HG02970 (cell line): ENCODE results near the gene MTMR10.
A peak's percentile ranks its signal among the peaks of the same experiment; 100 is the strongest.

Experiments used
- ATAC-seq: cut with Tn5 transposase; IDR thresholded peaks from one replicate; pipeline ENCODE4 v1.9.1; 2021; ENCODE audit warnings: mild to moderate bottlenecking, moderate library complexity, moderate number of reproducible peaks; ENCODE audit not compliant: unreplicated experiment, low FRiP score

The MTMR10 gene

DNA sequence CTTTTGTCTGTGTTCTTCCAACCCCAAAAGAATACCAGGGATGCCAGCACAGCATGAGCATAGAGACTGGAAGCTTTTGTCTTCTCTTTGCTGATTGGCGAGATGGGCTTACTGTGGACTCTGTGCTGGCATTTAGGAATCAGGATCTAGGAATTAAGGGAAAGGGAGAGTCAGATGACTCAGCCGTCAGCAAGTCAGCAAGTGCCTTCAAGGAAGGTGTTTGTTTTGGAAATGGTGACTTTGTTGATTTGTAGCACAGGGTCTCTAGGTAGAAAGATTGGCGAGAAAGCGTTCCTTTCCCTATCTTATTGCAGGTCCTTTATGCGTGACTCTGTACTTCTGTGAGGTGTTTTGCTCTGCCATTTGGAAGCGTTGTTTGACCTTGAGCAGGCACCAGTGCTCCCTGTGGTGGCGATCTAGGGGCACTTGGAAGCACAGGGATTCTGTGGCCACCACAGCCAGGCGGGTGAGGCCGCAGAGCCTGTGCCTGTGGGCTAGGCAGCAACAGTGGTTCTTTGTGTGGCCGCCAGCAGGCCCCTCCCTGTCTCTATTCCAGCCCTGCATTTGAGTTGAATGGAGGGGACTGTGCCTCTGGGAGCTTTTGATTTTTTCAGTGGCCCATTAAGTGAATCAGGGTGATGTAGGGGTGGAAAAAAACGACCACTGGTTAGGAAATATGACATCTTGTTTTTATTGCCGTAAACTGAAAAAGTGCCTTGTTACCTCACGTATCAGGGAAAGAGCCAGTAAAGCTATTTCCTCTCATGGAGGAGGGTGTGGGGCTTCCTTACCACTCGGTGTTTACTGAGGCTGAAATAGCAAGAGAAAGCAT is 68.7 kb downstream of the MTMR10 start:
- ATAC-seq: no peak

GRCh38 chr15:30921781-30922479 is 69.5 kb downstream of the MTMR10 start:
- no peak for ATAC-seq

DNA sequence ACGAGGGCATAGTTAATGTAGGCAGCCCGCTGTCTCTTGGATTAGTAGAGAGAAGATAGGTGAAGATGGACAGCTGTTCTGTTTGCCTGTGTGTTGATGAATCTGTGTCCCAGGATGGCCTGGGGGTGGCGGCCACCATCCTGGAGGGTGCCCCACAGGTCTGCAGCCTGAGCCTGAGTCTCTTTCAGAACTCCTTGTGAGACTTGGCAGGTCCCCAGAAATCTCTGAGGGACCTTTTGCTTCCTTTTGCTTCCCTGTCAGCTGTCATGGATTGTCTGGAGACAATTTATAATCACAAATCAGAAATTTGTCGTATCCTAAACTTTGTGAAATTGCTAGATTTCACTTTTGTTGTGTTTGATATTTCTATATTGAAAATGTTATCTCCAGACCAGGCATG is 70.3 kb downstream of the MTMR10 start:
- no peak for ATAC-seq

DNA sequence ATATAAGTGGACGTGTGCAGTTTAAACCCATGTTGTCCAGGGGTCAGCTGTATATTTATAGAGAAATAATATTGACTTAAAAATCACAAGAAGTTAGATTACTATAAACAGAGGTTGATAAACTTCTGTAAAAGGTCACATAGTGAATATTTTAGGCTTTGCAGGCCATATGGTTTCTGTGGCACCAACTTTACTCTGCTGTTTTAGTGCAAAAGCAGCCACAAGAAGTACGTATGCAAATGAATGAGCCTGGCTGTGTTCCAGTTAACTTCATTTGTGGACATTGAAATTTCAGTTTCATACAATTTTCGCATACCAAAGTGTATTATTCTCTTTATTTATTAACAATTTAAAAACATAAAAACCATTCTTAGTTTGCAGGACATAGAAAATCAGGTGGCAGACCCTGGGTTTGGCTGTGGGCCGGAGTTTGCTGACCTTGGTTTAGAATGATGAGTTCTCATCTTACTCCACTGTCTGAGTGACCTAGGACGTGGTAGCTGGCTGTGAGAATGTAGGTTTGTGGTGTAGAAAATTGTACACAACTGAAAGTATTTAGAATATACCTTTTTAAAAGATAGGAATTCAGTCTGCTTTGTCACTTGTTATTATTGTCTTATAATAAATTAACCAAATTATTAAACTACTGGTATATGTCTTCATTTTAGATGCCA is 71.4 kb downstream of the MTMR10 start:
- ATAC-seq: no peak

- ATAC-seq: no peak
Observed at GRCh38 chr15:30918366-30918765, 73.1 kb downstream of the MTMR10 start.

DNA sequence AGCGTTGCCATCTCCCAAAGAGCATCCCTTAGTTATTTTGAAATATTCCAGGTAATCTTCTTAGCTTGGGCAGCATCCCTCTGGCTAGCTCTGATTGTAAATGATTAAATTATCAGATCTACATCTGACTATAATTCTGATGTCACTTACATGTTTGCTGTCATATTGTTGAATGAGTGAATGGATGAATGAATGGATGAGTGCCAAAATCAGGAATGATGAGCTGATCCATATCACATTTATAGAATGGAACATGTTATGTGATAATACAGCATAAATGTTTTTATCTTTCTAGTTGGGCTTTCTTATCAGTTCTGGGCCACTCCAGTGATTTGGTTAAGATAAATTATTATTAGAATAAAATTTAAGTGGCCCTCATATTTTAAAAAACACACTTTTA is 73.8 kb downstream of the MTMR10 start:
- ATAC-seq: no peak

DNA sequence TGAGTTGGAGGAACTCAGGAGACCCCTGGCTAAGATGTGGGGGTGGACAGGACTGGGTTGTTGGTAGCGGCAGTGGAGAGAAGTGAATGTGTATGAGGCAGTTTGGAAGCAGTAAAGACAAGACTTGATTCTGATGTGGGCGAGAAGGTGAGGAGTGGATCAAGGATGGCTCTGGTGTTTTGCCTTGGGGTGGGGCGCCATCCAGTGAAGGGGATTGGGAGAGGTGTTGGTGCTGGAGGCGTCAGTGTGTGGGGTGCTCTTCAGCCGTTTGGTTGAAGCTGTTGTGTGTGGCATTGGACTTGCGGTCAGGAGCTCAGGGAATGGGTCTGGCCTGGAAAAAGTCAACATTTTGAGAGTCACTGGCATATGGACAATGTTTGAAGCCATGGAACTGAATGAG is 74.4 kb downstream of the MTMR10 start:
- no peak for ATAC-seq

GRCh38 chr15:30913761-30914160 is 77.7 kb downstream of the MTMR10 start:
- no peak for ATAC-seq

GRCh38 chr15:30906366-30906765 is 85.1 kb downstream of the MTMR10 start:
- no peak for ATAC-seq

GRCh38 chr15:30905821-30906220 is 85.6 kb downstream of the MTMR10 start:
- no peak for ATAC-seq

DNA sequence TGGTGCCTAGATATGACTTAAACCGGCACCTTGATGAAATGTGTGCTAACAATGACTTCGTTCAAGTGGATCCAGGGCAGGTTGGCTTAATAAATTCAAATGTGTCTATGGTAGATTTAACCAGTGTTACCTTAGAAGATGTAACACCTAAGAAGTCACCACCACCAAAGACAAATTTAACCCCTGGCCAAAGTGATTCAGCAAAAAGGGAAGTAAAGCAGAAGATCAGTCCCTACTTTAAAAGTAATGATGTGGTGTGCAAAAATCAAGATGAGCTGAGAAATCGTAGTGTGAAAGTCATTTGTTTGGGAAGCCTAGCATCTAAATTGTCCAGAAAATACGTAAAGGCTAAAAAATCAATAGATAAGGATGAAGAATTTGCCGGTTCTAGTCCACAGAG is 86.6 kb downstream of the MTMR10 start:
- ATAC-seq: no peak

GRCh38 chr15:30903497-30904187 is 87.8 kb downstream of the MTMR10 start, which contains the start of gene FAN1:
FAN1 (plus strand) TSS chr15:30903915; CDS start chr15:30904664, 749 bp downstream.
- ATAC-seq: peak; percentile 87

GRCh38 chr15:30901889-30902288 is 89.5 kb downstream of the MTMR10 start:
- no peak for ATAC-seq

- ATAC-seq: no peak
Observed at GRCh38 chr15:30896211-30896606, 95.2 kb downstream of the MTMR10 start.

GRCh38 chr15:30895461-30896210 is 95.8 kb downstream of the MTMR10 start:
- ATAC-seq: no peak

DNA sequence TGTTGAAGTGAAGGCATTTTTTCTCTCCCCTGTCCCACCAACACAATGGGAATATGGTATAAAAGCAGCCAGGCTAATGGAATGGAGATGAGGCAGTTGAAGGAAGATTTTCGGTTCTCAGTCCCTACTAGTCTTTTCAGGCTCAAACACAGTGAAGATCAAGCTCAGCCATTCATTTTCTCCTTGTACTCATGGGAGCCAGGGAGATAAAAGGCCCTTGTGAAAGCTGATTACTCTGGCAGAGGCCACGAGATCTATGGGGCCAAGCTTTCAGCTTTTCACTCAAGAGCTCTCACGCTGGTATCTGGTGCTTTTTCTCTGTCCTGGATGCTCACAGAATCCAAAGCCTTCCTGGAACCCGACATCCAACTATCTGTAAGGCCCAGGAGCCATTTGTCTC is 102.2 kb downstream of the MTMR10 start:
- no peak for ATAC-seq
